GM19025 (cell line): ENCODE measurements around the gene TRAT1.

ENCODE experiments used
- ATAC-seq: cut with Tn5 transposase; IDR thresholded peaks from one replicate; pipeline ENCODE4 v1.9.1; 2021; ENCODE audit warnings: mild to moderate bottlenecking, low read depth, moderate library complexity; ENCODE audit not compliant: unreplicated experiment

The TRAT1 gene

GRCh38 chr3:108849075-108849474 is 26.5 kb downstream of the TRAT1 start:
- no peak for ATAC-seq

- no peak for ATAC-seq
Measured at GRCh38 chr3:108861401-108861800, 38.8 kb downstream of the TRAT1 start.

- ATAC-seq, result no peak
Measured at GRCh38 chr3:108862865-108863798, 40.5 kb downstream of the TRAT1 start.

- no peak for ATAC-seq
Measured at GRCh38 chr3:108863799-108864135, 41.2 kb downstream of the TRAT1 start.

- no peak for ATAC-seq
Measured at GRCh38 chr3:108877901-108878300, 55.3 kb downstream of the TRAT1 start.

- no peak for ATAC-seq
Measured at GRCh38 chr3:108879915-108880314, 57.3 kb downstream of the TRAT1 start.

GRCh38 chr3:108882762-108883161 is 60.2 kb downstream of the TRAT1 start:
- no peak for ATAC-seq

GRCh38 chr3:108883373-108883772 is 60.8 kb downstream of the TRAT1 start:
- ATAC-seq, result no peak

GRCh38 chr3:108887121-108887520 is 64.5 kb downstream of the TRAT1 start:
- ATAC-seq, result no peak

GRCh38 chr3:108887777-108888176 is 65.2 kb downstream of the TRAT1 start:
- no peak for ATAC-seq

GRCh38 chr3:108891833-108892232 is 69.2 kb downstream of the TRAT1 start:
- no peak for ATAC-seq

GRCh38 chr3:108894981-108895380 is 72.4 kb downstream of the TRAT1 start:
- ATAC-seq, result no peak

- ATAC-seq, result peak; percentile 68
Measured at GRCh38 chr3:108897883-108898282, 75.3 kb downstream of the TRAT1 start.

GRCh38 chr3:108899530-108899929 is 76.9 kb downstream of the TRAT1 start:
- ATAC-seq, result no peak
